ENCODE measurements around the gene VAV1. TPM values are rescaled to one million over a fixed set of nuclear protein-coding genes. Genes with fewer than 3 reads are reported as not detected.
"Not testable (repeated sequence)": the region's sequence is repeated elsewhere in the genome, so short reads cannot be mapped to it uniquely, and the experiment has no call there.

Gene VAV1
- total and polyA plus RNA-seq, 2 donors, result 42.2 to 59.3 TPM

DNA sequence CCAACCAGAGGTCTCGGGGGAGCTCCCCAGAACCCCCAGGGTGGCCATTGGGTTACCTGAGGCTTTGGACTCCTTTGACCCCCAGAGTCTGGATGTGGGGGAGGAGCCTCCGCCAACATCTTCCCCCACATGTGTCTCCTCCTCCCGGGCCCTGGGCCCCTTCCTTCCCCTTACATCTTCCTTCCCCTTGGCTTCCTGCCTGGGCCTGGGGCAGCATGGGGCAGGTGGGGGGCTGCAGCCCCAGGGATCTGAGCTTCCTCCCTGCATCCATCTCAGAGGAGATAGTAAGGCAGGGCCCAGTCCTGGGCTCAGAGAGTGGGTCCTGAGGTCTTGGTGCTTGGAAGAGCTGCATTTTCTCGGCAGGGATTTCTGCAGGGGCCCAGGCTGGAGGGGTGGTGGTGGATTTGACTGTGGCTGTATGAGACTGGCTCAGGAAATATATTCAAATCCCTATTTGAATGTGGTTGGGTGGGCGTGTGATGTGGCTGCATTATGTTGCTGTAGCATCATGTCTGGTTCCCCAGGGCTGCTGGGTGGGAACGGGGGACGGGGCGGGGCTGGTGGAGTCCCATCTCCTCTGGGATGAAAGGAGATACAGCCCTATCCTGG lies 919 bp downstream of the VAV1 start:
- peak in 7 of 9 donors; percentile 45 to 84 (median 59) for DNase-seq (ENCODE audit: low read depth in 6 of 9, low spot score in 9 of 9)
- WGBS, result 4% methylated on average over 8 of the region's 8 CpGs
- peak overlapping the region; percentile 87 to 93 for H3K27ac ChIP-seq (ENCODE audit: low read depth in 1 of 2, low read length in 1 of 2)
- no peaks in the 10 kb centered on the region for H3K27me3 ChIP-seq (ENCODE audit: control insufficient read depth in 2 of 2, insufficient read depth in 1 of 2, low read length in 1 of 2)
- peak overlapping the region; percentile 77 to 100 for H3K4me3 ChIP-seq (ENCODE audit: low read length in 2 of 2)
- peaks cover 9 to 33% of the 10 kb centered on the region in 2 donors for H3K4me1 ChIP-seq (ENCODE audit: control insufficient read depth in 2 of 2, insufficient read depth in 2 of 2, low read length in 2 of 2)
- H3K36me3 ChIP-seq (ENCODE audit: control insufficient read depth in 2 of 2, insufficient read depth in 2 of 2, low read length in 1 of 2), result peaks cover 5 to 16% of the 10 kb centered on the region in 2 donors
- no peaks in the 10 kb centered on the region for H3K9me3 ChIP-seq (ENCODE audit: control insufficient read depth in 2 of 2, insufficient read depth in 1 of 2, low read length in 1 of 2)

DNA sequence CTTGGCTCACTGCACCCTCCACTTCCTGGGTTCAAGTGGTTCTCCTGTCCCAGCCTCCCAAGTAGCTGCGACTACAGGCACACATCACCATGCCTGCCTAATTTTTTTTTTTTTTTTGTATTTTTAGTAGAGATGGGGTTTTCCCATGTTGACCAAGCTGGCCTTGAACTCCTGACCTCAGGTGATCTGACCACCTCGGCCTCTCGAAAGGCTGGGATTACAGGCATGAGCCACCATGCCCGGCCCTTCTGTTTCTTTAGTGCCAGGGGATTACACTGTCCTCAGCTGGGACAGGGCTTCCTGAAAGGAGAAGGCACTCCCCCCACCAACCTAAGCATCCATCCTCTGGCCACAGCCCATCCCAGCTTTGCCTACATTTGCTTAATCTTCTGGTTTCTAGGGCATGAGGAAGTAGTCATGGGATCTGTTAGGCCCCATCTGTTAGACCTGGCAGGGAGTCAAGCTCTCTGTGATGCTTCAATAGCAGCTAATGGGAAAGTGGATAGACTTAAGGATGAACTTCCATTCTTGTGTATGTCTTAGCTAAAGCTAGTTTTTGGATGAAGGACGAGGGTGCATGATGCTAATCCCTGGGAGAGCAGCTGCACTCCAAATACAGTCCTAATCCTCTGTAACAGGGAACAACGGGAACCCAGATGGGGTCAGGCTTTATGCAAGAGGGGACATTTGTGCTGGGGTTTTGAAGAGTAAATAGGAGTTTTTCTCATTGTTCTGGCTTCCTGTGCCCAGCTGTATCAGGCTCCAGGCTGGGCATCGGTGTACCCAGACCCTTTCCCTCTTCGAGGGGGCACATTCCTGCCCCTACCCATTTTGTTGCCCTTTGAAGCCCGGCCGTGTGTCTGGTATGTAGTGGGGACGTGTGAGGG lies 2.6 kb downstream of the VAV1 start:
- no peak overlapping the region for H3K4me3 ChIP-seq (ENCODE audit: low read length in 2 of 2)

DNA sequence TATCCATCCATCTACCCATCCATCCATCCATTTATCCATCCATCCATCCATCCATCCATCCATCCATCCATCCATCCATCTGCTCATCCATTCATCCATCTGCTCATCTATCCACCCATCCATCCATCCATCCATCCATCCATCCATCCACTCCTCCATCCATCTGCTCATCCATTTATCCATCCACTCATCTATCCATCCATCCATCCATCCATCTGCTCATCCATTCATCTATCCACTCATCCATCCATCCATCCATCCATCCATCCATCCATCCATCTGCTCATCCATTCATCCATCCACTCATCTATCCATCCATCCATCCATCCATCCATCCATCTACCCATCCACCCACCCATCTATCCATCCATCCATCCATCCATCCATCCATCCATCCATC lies 3.5 kb downstream of the VAV1 start:
- not testable (repeated sequence) for DNase-seq (ENCODE audit: low read depth in 6 of 9, low spot score in 9 of 9); H3K9me3 ChIP-seq (ENCODE audit: control insufficient read depth in 2 of 2, insufficient read depth in 1 of 2, low read length in 1 of 2); H3K4me3 ChIP-seq (ENCODE audit: low read length in 2 of 2); H3K27me3 ChIP-seq (ENCODE audit: control insufficient read depth in 2 of 2, insufficient read depth in 1 of 2, low read length in 1 of 2); H3K27ac ChIP-seq (ENCODE audit: low read depth in 1 of 2, low read length in 1 of 2)
- Histone ChIP-seq H3K4me1 (ENCODE audit: control insufficient read depth in 2 of 2, insufficient read depth in 2 of 2, low read length in 2 of 2) (peaks cover 9 to 28% of the 10 kb centered on the region in 2 donors), H3K36me3 (ENCODE audit: control insufficient read depth in 2 of 2, insufficient read depth in 2 of 2, low read length in 1 of 2) (peaks cover 9 to 30% of the 10 kb centered on the region in 2 donors)

More for the DNA sequence above, 2.6 kb downstream of the VAV1 start:
- Histone ChIP-seq H3K4me1 (ENCODE audit: control insufficient read depth in 2 of 2, insufficient read depth in 2 of 2, low read length in 2 of 2) (peaks cover 9 to 28% of the 10 kb centered on the region in 2 donors), H3K9me3 (ENCODE audit: control insufficient read depth in 2 of 2, insufficient read depth in 1 of 2, low read length in 1 of 2) (no peaks in the 10 kb centered on the region), H3K36me3 (ENCODE audit: control insufficient read depth in 2 of 2, insufficient read depth in 2 of 2, low read length in 1 of 2) (peaks cover 9 to 23% of the 10 kb centered on the region in 2 donors), H3K27ac (ENCODE audit: low read depth in 1 of 2, low read length in 1 of 2) (no peak overlapping the region), H3K27me3 (ENCODE audit: control insufficient read depth in 2 of 2, insufficient read depth in 1 of 2, low read length in 1 of 2) (no peaks in the 10 kb centered on the region)
- no peak for DNase-seq (ENCODE audit: low read depth in 6 of 9, low spot score in 9 of 9)
- 86% methylated on average over 11 of the region's 11 CpGs for WGBS

DNA sequence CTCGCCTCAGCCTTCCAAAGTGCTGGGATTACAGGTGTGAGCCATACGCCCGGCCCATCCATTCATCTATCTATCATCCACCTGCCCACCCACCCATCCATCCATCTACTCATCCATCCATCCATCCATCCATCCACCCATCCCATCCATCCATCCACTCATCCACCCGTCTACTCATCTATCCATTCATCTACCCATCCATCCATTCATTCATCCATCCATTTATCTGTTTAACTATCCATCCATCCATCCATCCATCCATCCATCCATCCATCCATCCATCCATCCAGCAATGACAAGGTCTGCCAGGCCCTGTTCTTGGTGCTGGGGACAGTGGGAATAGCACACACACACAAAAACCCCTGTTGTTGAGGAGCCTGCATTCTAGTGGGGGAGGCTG lies 4.5 kb downstream of the VAV1 start:
- no peak overlapping the region for H3K4me3 ChIP-seq (ENCODE audit: low read length in 2 of 2)
- peaks cover 15 to 34% of the 10 kb centered on the region in 2 donors for H3K36me3 ChIP-seq (ENCODE audit: control insufficient read depth in 2 of 2, insufficient read depth in 2 of 2, low read length in 1 of 2)
- H3K4me1 ChIP-seq (ENCODE audit: control insufficient read depth in 2 of 2, insufficient read depth in 2 of 2, low read length in 2 of 2), result peaks cover 7 to 24% of the 10 kb centered on the region in 2 donors
- no peak overlapping the region for H3K27ac ChIP-seq (ENCODE audit: low read depth in 1 of 2, low read length in 1 of 2)
- no peaks in the 10 kb centered on the region for H3K27me3 ChIP-seq (ENCODE audit: control insufficient read depth in 2 of 2, insufficient read depth in 1 of 2, low read length in 1 of 2)
- 97% methylated on average over 4 of the region's 4 CpGs for WGBS
- no peak for DNase-seq (ENCODE audit: low read depth in 6 of 9, low spot score in 9 of 9)
- H3K9me3 ChIP-seq (ENCODE audit: control insufficient read depth in 2 of 2, insufficient read depth in 1 of 2, low read length in 1 of 2), result no peaks in the 10 kb centered on the region

DNA sequence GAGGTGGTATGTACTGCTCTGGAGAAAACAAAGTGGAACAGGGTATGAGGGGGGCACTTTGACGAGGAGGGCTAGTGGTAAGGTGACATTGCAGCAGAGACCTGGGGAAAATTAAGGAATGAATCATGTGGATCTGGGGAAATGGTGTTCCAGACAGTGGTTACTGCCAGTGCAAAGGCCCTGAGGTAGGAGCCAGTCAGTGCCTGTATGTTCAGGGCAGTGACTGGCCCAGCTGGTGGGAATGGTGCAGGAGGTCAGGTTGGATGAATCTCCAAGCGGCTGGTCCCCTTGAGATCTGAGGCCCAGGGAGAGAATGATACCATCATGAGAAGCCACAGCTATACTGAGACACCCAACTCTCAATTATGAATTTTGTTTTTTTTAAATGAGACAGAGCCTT lies 4.9 kb downstream of the VAV1 start:
- Histone ChIP-seq H3K27ac (ENCODE audit: low read depth in 1 of 2, low read length in 1 of 2) (no peak overlapping the region), H3K27me3 (ENCODE audit: control insufficient read depth in 2 of 2, insufficient read depth in 1 of 2, low read length in 1 of 2) (no peaks in the 10 kb centered on the region), H3K4me3 (ENCODE audit: low read length in 2 of 2) (no peak overlapping the region), H3K9me3 (ENCODE audit: control insufficient read depth in 2 of 2, insufficient read depth in 1 of 2, low read length in 1 of 2) (no peaks in the 10 kb centered on the region), H3K36me3 (ENCODE audit: control insufficient read depth in 2 of 2, insufficient read depth in 2 of 2, low read length in 1 of 2) (peaks cover 15 to 37% of the 10 kb centered on the region in 2 donors), H3K4me1 (ENCODE audit: control insufficient read depth in 2 of 2, insufficient read depth in 2 of 2, low read length in 2 of 2) (peaks cover 4 to 20% of the 10 kb centered on the region in 2 donors)
- WGBS, result over 99% methylated on average over 2 of the region's 2 CpGs
- no peak for DNase-seq (ENCODE audit: low read depth in 6 of 9, low spot score in 9 of 9)

DNA sequence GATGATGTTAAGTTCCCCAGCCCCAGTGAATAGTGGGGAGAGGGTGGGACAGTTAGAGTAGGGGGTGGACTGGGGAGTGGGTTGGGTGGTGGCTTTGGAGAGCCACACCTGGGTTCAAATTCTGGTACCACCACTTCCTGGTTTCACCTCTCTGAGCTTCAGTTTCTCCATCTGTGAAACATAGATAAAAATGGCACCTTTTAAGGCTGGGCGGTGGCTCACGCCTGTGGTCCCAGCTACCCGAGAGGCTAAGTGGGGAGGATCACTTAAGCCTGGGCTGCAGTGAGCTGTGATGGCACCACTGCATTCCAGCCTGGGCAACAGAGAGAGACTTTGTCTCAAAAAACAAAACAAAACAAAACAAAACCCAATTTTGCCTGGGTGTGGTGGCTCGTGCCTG lies 5.9 kb downstream of the VAV1 start:
- Histone ChIP-seq H3K36me3 (ENCODE audit: control insufficient read depth in 2 of 2, insufficient read depth in 2 of 2, low read length in 1 of 2) (peaks cover 15 to 39% of the 10 kb centered on the region in 2 donors), H3K27me3 (ENCODE audit: control insufficient read depth in 2 of 2, insufficient read depth in 1 of 2, low read length in 1 of 2) (no peaks in the 10 kb centered on the region)
- WGBS, result 88% methylated on average over 4 of the region's 4 CpGs

DNA sequence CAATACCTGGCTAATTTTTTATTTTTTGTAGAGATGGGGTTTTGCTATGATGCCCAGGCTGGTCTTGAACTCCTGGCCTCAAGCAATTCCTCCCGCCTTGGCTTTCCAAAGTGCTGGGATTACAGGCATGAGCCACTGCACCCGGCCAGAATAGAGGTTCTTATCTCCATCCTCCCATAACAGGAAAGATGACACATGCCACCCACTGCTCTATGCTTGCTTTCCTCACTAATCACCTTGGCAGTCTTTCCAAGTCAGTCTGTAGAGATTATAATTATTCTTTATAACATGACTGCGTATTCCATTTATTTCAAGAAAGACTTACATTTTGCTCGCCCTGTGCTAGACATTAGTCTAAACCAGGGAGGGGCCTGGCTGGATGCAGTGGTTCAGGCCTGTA lies 6.7 kb downstream of the VAV1 start:
- Histone ChIP-seq H3K27me3 (ENCODE audit: control insufficient read depth in 2 of 2, insufficient read depth in 1 of 2, low read length in 1 of 2) (no peaks in the 10 kb centered on the region), H3K36me3 (ENCODE audit: control insufficient read depth in 2 of 2, insufficient read depth in 2 of 2, low read length in 1 of 2) (peaks cover 15 to 39% of the 10 kb centered on the region in 2 donors), H3K4me3 (ENCODE audit: low read length in 2 of 2) (no peak overlapping the region), H3K9me3 (ENCODE audit: control insufficient read depth in 2 of 2, insufficient read depth in 1 of 2, low read length in 1 of 2) (no peaks in the 10 kb centered on the region), H3K27ac (ENCODE audit: low read depth in 1 of 2, low read length in 1 of 2) (no peak overlapping the region), H3K4me1 (ENCODE audit: control insufficient read depth in 2 of 2, insufficient read depth in 2 of 2, low read length in 2 of 2) (peaks cover 4 to 18% of the 10 kb centered on the region in 2 donors)
- no peak for DNase-seq (ENCODE audit: low read depth in 6 of 9, low spot score in 9 of 9)
- 95% methylated on average over 4 of the region's 4 CpGs for WGBS

More for the DNA sequence above, 5.9 kb downstream of the VAV1 start:
- H3K9me3 ChIP-seq (ENCODE audit: control insufficient read depth in 2 of 2, insufficient read depth in 1 of 2, low read length in 1 of 2), result no peaks in the 10 kb centered on the region
- peaks cover 4 to 18% of the 10 kb centered on the region in 2 donors for H3K4me1 ChIP-seq (ENCODE audit: control insufficient read depth in 2 of 2, insufficient read depth in 2 of 2, low read length in 2 of 2)
- H3K4me3 ChIP-seq (ENCODE audit: low read length in 2 of 2), result no peak overlapping the region
- H3K27ac ChIP-seq (ENCODE audit: low read depth in 1 of 2, low read length in 1 of 2), result no peak overlapping the region
- no peak for DNase-seq (ENCODE audit: low read depth in 6 of 9, low spot score in 9 of 9)

DNA sequence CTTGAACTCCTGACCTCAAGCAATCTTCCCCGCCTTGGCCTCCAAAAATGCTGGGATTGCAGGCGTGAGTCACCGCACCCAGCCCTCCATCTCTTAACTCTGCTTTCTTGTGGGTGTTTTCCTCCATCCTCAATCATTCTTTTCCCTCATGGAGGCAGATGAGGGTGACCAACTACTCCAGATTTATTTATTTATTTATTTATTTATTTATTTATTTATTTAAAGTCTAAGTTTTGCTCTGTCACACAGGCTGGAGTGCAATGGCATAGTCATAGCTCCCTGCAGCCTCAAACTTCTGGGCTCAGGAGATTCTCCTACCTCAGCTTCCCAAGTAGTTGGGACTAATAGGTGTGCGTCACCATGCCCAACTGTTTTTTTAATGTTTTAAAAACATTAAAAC lies 14.9 kb downstream of the VAV1 start:
- no peaks in the 10 kb centered on the region for H3K27me3 ChIP-seq (ENCODE audit: control insufficient read depth in 2 of 2, insufficient read depth in 1 of 2, low read length in 1 of 2)
- H3K4me1 ChIP-seq (ENCODE audit: control insufficient read depth in 2 of 2, insufficient read depth in 2 of 2, low read length in 2 of 2), result no peaks in the 10 kb centered on the region
- H3K27ac ChIP-seq (ENCODE audit: low read depth in 1 of 2, low read length in 1 of 2), result no peak overlapping the region
- WGBS, result 83% methylated on average over 4 of the region's 4 CpGs
- H3K9me3 ChIP-seq (ENCODE audit: control insufficient read depth in 2 of 2, insufficient read depth in 1 of 2, low read length in 1 of 2), result no peaks in the 10 kb centered on the region
- no peak overlapping the region for H3K4me3 ChIP-seq (ENCODE audit: low read length in 2 of 2)
- no peak for DNase-seq (ENCODE audit: low read depth in 6 of 9, low spot score in 9 of 9)
- peaks cover 25 to 39% of the 10 kb centered on the region in 2 donors for H3K36me3 ChIP-seq (ENCODE audit: control insufficient read depth in 2 of 2, insufficient read depth in 2 of 2, low read length in 1 of 2)

DNA sequence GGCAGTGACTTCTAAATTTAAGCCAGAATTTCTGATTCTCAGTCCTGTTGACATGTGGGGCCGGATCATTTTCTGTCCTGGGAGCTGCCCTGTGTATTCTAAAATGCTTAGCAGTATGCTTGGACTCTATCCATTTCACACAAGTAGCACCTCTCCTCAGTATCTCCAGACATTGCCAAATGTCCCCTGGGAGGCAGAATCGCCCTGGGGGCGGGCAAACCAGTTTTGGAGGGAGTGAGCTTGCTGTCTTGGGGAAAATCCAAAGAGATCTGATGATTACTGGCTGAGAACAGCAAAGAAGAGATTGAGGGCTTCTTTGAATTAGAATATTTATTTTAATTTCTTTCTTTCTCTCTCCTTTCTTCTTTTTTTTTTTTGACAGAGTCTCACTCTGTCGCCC lies 16.4 kb downstream of the VAV1 start:
- Histone ChIP-seq H3K27ac (ENCODE audit: low read depth in 1 of 2, low read length in 1 of 2) (no peak overlapping the region), H3K4me3 (ENCODE audit: low read length in 2 of 2) (no peak overlapping the region)

More for the DNA sequence above, 16.4 kb downstream of the VAV1 start:
- DNase-seq (ENCODE audit: low read depth in 6 of 9, low spot score in 9 of 9), result no peak
- Histone ChIP-seq H3K36me3 (ENCODE audit: control insufficient read depth in 2 of 2, insufficient read depth in 2 of 2, low read length in 1 of 2) (peaks cover 25 to 36% of the 10 kb centered on the region in 2 donors), H3K9me3 (ENCODE audit: control insufficient read depth in 2 of 2, insufficient read depth in 1 of 2, low read length in 1 of 2) (no peaks in the 10 kb centered on the region), H3K27me3 (ENCODE audit: control insufficient read depth in 2 of 2, insufficient read depth in 1 of 2, low read length in 1 of 2) (no peaks in the 10 kb centered on the region), H3K4me1 (ENCODE audit: control insufficient read depth in 2 of 2, insufficient read depth in 2 of 2, low read length in 2 of 2) (no peaks in the 10 kb centered on the region)
- WGBS, result 94% methylated on average over 4 of the region's 4 CpGs

All from thymus (tissue), 11 donors.